OCI-LY3 (cell line): Measurements from ENCODE around the gene WSB2.

Experiments used
- EZH2phosphoT487 ChIP-seq: fragments of 200-600 bp; shearing (Covaris generic); IDR thresholded peaks from 2 replicates; pipeline ENCODE4 v1.6.1; 2018; ENCODE audit warnings: antibody characterized with exemption, mixed run types, low read depth
- TF ChIP-seq, protein P1 (sequence below): fragments of 200-600, 300-600 bp; sonication (generic); IDR thresholded peaks from 2 replicates; pipeline ENCODE4 v1.5.1; 2014; ENCODE audit warnings: antibody characterized with exemption, low read length, low read depth

DNA sequence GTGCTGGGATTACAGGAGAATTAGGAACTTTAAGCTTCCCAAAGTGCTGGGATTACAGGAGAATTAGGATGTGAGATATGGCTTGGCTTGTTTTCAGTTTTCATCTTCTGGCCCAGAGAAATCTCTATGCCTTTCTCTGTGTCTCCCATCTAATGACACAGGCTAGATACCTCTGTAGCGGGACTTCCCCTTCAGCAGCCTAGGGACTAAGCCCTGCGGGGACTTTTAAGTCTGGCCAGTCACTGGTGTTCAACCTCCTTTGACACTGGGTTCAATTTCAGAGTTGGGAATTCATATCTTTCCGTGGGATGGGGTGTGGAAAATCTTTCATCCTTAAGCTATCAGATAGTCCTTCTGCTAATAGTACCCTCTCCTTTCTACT lies 38.3 kb downstream of the WSB2 start:
- TF ChIP-seq, protein P1, sequence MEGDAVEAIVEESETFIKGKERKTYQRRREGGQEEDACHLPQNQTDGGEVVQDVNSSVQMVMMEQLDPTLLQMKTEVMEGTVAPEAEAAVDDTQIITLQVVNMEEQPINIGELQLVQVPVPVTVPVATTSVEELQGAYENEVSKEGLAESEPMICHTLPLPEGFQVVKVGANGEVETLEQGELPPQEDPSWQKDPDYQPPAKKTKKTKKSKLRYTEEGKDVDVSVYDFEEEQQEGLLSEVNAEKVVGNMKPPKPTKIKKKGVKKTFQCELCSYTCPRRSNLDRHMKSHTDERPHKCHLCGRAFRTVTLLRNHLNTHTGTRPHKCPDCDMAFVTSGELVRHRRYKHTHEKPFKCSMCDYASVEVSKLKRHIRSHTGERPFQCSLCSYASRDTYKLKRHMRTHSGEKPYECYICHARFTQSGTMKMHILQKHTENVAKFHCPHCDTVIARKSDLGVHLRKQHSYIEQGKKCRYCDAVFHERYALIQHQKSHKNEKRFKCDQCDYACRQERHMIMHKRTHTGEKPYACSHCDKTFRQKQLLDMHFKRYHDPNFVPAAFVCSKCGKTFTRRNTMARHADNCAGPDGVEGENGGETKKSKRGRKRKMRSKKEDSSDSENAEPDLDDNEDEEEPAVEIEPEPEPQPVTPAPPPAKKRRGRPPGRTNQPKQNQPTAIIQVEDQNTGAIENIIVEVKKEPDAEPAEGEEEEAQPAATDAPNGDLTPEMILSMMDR = no peak
- no peak for TF ChIP-seq EZH2phosphoT487
